ENCODE data around the gene TFG.

- TF ChIP-seq CTCF (conservative IDR thresholded peaks at IDR 0.05) (peak; percentile 53; the same call in 1 of the 2 replicates), EZH2 (IDR thresholded peaks at IDR 0.05; ENCODE audit: low read depth) (no peak)
Measured at GRCh38 chr3:100761211-100761942, 52.1 kb downstream of the TFG start.

All from PC-9 (cell line).